ENCODE results near the gene STARD3. TPM values are rescaled to one million over a fixed set of nuclear protein-coding genes. Genes with fewer than 3 reads are reported as not detected.

STARD3 gene
- total and polyA plus RNA-seq, 9 of the 15 experiments (the other 6 are each of a cell fraction or from before 2014, with no cell fraction given), result 0.63 to 87.0 (median 46.0) TPM

- TF ChIP-seq ZBTB12 (CRISPR knock-in tag; IDR thresholded peaks at IDR 0.05) (no peak), CHCHD3 (CRISPR knock-in tag; IDR thresholded peaks at IDR 0.05) (no peak), ZNF696 (CRISPR knock-in tag; conservative IDR thresholded peaks at IDR 0.05) (no peak), ZNF280A (IDR thresholded peaks at IDR 0.05; ENCODE audit: low read depth, partially characterized antibody) (no peak), NCOA4 (IDR thresholded peaks at IDR 0.05; ENCODE audit: partially characterized antibody) (no peak), YY1 (IDR thresholded peaks at IDR 0.05; ENCODE audit: borderline replicate concordance in 1 of 3, control insufficient read depth in 1 of 3, extremely low read depth in 1 of 3, insufficient read depth in 3 of 3, insufficient read length in 1 of 3, insufficient replicate concordance in 2 of 3, low read depth in 1 of 3, low read length in 2 of 3) (no peak), NR2C2 (CRISPR knock-in tag; IDR thresholded peaks at IDR 0.05) (no peak), NR2C2 (tag; IDR thresholded peaks at IDR 0.05) (no peak)
- TF ChIP-seq, protein P1, sequence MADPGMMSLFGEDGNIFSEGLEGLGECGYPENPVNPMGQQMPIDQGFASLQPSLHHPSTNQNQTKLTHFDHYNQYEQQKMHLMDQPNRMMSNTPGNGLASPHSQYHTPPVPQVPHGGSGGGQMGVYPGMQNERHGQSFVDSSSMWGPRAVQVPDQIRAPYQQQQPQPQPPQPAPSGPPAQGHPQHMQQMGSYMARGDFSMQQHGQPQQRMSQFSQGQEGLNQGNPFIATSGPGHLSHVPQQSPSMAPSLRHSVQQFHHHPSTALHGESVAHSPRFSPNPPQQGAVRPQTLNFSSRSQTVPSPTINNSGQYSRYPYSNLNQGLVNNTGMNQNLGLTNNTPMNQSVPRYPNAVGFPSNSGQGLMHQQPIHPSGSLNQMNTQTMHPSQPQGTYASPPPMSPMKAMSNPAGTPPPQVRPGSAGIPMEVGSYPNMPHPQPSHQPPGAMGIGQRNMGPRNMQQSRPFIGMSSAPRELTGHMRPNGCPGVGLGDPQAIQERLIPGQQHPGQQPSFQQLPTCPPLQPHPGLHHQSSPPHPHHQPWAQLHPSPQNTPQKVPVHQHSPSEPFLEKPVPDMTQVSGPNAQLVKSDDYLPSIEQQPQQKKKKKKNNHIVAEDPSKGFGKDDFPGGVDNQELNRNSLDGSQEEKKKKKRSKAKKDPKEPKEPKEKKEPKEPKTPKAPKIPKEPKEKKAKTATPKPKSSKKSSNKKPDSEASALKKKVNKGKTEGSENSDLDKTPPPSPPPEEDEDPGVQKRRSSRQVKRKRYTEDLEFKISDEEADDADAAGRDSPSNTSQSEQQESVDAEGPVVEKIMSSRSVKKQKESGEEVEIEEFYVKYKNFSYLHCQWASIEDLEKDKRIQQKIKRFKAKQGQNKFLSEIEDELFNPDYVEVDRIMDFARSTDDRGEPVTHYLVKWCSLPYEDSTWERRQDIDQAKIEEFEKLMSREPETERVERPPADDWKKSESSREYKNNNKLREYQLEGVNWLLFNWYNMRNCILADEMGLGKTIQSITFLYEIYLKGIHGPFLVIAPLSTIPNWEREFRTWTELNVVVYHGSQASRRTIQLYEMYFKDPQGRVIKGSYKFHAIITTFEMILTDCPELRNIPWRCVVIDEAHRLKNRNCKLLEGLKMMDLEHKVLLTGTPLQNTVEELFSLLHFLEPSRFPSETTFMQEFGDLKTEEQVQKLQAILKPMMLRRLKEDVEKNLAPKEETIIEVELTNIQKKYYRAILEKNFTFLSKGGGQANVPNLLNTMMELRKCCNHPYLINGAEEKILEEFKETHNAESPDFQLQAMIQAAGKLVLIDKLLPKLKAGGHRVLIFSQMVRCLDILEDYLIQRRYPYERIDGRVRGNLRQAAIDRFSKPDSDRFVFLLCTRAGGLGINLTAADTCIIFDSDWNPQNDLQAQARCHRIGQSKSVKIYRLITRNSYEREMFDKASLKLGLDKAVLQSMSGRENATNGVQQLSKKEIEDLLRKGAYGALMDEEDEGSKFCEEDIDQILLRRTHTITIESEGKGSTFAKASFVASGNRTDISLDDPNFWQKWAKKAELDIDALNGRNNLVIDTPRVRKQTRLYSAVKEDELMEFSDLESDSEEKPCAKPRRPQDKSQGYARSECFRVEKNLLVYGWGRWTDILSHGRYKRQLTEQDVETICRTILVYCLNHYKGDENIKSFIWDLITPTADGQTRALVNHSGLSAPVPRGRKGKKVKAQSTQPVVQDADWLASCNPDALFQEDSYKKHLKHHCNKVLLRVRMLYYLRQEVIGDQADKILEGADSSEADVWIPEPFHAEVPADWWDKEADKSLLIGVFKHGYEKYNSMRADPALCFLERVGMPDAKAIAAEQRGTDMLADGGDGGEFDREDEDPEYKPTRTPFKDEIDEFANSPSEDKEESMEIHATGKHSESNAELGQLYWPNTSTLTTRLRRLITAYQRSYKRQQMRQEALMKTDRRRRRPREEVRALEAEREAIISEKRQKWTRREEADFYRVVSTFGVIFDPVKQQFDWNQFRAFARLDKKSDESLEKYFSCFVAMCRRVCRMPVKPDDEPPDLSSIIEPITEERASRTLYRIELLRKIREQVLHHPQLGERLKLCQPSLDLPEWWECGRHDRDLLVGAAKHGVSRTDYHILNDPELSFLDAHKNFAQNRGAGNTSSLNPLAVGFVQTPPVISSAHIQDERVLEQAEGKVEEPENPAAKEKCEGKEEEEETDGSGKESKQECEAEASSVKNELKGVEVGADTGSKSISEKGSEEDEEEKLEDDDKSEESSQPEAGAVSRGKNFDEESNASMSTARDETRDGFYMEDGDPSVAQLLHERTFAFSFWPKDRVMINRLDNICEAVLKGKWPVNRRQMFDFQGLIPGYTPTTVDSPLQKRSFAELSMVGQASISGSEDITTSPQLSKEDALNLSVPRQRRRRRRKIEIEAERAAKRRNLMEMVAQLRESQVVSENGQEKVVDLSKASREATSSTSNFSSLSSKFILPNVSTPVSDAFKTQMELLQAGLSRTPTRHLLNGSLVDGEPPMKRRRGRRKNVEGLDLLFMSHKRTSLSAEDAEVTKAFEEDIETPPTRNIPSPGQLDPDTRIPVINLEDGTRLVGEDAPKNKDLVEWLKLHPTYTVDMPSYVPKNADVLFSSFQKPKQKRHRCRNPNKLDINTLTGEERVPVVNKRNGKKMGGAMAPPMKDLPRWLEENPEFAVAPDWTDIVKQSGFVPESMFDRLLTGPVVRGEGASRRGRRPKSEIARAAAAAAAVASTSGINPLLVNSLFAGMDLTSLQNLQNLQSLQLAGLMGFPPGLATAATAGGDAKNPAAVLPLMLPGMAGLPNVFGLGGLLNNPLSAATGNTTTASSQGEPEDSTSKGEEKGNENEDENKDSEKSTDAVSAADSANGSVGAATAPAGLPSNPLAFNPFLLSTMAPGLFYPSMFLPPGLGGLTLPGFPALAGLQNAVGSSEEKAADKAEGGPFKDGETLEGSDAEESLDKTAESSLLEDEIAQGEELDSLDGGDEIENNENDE (IDR thresholded peaks at IDR 0.05; ENCODE audit: low read depth, low read length), result no peak
Measured at GRCh38 chr17:39639566-39640458, 2.9 kb downstream of the STARD3 start (continued).
